NK-92 (cell line): ENCODE measurements around the gene TMEM208.

ENCODE experiments used
- DNase-seq: peaks from one replicate; lab custom pipeline; 2025; ENCODE audit not compliant: unreplicated experiment; lab: John Stamatoyannopoulos, UW

TMEM208 gene

DNA sequence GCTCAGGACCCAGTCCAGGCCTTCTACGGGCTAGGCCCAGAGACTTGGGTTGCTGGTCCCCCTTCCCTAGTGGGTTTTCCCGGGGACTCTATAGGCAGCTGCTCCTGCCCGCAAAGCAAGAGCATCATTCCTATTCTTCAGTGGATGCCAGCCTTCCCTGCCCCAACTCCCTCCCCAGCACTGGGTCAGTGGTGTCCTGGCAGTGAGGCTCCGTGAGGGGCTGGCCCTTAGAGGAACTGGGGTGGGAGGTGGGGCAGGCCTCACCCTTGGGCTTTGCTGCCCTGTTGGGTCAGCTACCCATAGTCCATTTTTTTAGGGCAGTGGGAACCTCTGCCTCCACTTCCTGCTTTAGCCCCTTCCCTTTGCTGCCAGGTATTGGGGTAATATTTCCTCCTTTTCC is 44.5 kb downstream of the TMEM208 start:
- no peak for DNase-seq

DNA sequence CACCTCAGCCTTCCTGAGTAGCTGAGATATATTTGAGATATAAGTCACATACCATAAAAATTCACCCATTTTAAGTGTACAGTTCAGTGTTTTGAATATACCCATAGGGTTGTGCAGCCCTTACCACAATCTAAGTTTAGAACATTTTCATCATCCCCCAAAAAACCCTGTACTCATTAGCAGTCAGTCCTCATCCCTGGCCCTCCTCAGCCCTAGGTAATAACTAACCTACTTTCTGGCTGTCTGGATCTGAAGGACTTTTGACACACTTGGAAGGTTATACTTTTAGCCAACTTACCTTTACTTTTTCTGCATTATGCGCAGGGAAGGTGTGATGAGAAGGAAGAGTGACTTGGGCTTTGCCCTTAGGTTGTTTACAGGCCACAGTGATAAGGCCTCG is 48.4 kb downstream of the TMEM208 start:
- DNase-seq: no peak

GRCh38 chr16:67277294-67277998 is 50.5 kb downstream of the TMEM208 start:
- no peak for DNase-seq

GRCh38 chr16:67277999-67278772 is 51.3 kb downstream of the TMEM208 start:
- no peak for DNase-seq
